ENCODE measurements around the gene PDE9A.
"Not testable (repeated sequence)": the region's sequence is repeated elsewhere in the genome, so short reads cannot be mapped to it uniquely, and the experiment has no call there.

The PDE9A gene

GRCh38 chr21:42653231-42654061, at the start of gene PDE9A:
Gene PDE9A (plus strand): TSS chr21:42653621. CDS start chr21:42653815, 194 bp downstream.
- DNase-seq (ENCODE audit: low spot score), result no peak

- DNase-seq (ENCODE audit: low spot score), result no peak
Measured at GRCh38 chr21:42607102-42607501, 46.3 kb upstream of the PDE9A start.

GRCh38 chr21:42607525-42608102, 45.8 kb upstream of the PDE9A start:
- no peak for DNase-seq (ENCODE audit: low spot score)

GRCh38 chr21:42608446-42608845, 45.0 kb upstream of the PDE9A start:
- no peak for DNase-seq (ENCODE audit: low spot score)

- no peak for DNase-seq (ENCODE audit: low spot score)
Measured at GRCh38 chr21:42609811-42610210, 43.6 kb upstream of the PDE9A start.

GRCh38 chr21:42611852-42612251, 41.6 kb upstream of the PDE9A start:
- no peak for DNase-seq (ENCODE audit: low spot score)

GRCh38 chr21:42612390-42612789, 41.0 kb upstream of the PDE9A start:
- no peak for DNase-seq (ENCODE audit: low spot score)

GRCh38 chr21:42613756-42614155, 39.7 kb upstream of the PDE9A start:
- DNase-seq (ENCODE audit: low spot score), result no peak

- DNase-seq (ENCODE audit: low spot score), result no peak
Measured at GRCh38 chr21:42614396-42614795, 39.0 kb upstream of the PDE9A start.

- DNase-seq (ENCODE audit: low spot score), result no peak
Measured at GRCh38 chr21:42614811-42615351, 38.5 kb upstream of the PDE9A start.

GRCh38 chr21:42615377-42615776, 38.0 kb upstream of the PDE9A start:
- DNase-seq (ENCODE audit: low spot score), result not testable (repeated sequence)

- no peak for DNase-seq (ENCODE audit: low spot score)
Measured at GRCh38 chr21:42615924-42616323, 37.5 kb upstream of the PDE9A start.

- DNase-seq (ENCODE audit: low spot score), result no peak
Measured at GRCh38 chr21:42616446-42616845, 37.0 kb upstream of the PDE9A start.

- DNase-seq (ENCODE audit: low spot score), result no peak
Measured at GRCh38 chr21:42616941-42617340, 36.5 kb upstream of the PDE9A start.

- DNase-seq (ENCODE audit: low spot score), result no peak
Measured at GRCh38 chr21:42617486-42617885, 35.9 kb upstream of the PDE9A start.

- DNase-seq (ENCODE audit: low spot score), result no peak
Measured at GRCh38 chr21:42618707-42619102, 34.7 kb upstream of the PDE9A start.

- DNase-seq (ENCODE audit: low spot score), result no peak
Measured at GRCh38 chr21:42619166-42619565, 34.3 kb upstream of the PDE9A start.

- DNase-seq (ENCODE audit: low spot score), result no peak
Measured at GRCh38 chr21:42619841-42620240, 33.6 kb upstream of the PDE9A start.

GRCh38 chr21:42621166-42621818, 32.1 kb upstream of the PDE9A start:
- DNase-seq (ENCODE audit: low spot score), result no peak

GRCh38 chr21:42621819-42622177, 31.6 kb upstream of the PDE9A start:
- DNase-seq (ENCODE audit: low spot score), result no peak

GRCh38 chr21:42622284-42622683, 31.1 kb upstream of the PDE9A start:
- no peak for DNase-seq (ENCODE audit: low spot score)

- DNase-seq (ENCODE audit: low spot score), result no peak
Measured at GRCh38 chr21:42623694-42624093, 29.7 kb upstream of the PDE9A start.

Measured in kidney capillary endothelial cell (primary cell).